OCI-LY3 (cell line): ENCODE measurements around the gene EXOSC10.
A peak's percentile ranks its signal among the peaks of the same experiment; 100 is the strongest.
"Not testable (repeated sequence)": the region's sequence is repeated elsewhere in the genome, so short reads cannot be mapped to it uniquely, and the experiment has no call there.

Experiments used
- H2AFZ ChIP-seq: fragments of 200-600, 300-600 bp; shearing (Covaris generic); 2 replicates; pipeline ENCODE4 v1.6.0; 2014; ENCODE audit warnings: antibody characterized with exemption, low read depth, low read length
- H3K27ac ChIP-seq: fragments of 200-600, 300-600 bp; sonication (generic); 2 replicates; pipeline ENCODE4 v1.5.1; 2014; ENCODE audit warnings: mild to moderate bottlenecking, low read length, moderate library complexity, mixed read lengths
- H3K27me3 ChIP-seq: fragments of 200-600, 300-600 bp; sonication (generic); 2 replicates; pipeline ENCODE4 v1.6.1; 2014; ENCODE audit warnings: low read depth, low read length, mixed read lengths
- H3K36me3 ChIP-seq: fragments of 200-600, 300-600 bp; sonication (generic); replicated peaks from 2 replicates; pipeline ENCODE3; 2014; ENCODE audit warnings: low read depth, low read length, mixed read lengths
- H3K4me1 ChIP-seq: fragments of 300-600, 200-600 bp; sonication (generic); 2 replicates; pipeline ENCODE4 v1.6.1; 2014; ENCODE audit warnings: low read length, mixed read lengths
- H3K4me2 ChIP-seq: fragments of 200-600, 300-600 bp; sonication (generic); 2 replicates; pipeline ENCODE4 v1.6.1; 2014; ENCODE audit warnings: low read length, mixed read lengths
- H3K4me3 ChIP-seq: fragments of 300-600, 200-600 bp; sonication (generic); 2 replicates; pipeline ENCODE4 v1.5.1; 2014; ENCODE audit warnings: antibody characterized with exemption, mild to moderate bottlenecking, low read length, moderate library complexity
- H3K79me2 ChIP-seq: fragments of 300-600, 200-600 bp; shearing (Covaris generic); 2 replicates; pipeline ENCODE4 v1.6.1; 2014; ENCODE audit warnings: mild to moderate bottlenecking, low read length, mixed read lengths
- H3K9ac ChIP-seq: fragments of 300-600, 200-600 bp; shearing (Covaris generic); 2 replicates; pipeline ENCODE4 v1.6.0; 2014; ENCODE audit warnings: mild to moderate bottlenecking, low read length, moderate library complexity
- H3K9me3 ChIP-seq: fragments of 200-600, 300-600 bp; shearing (Covaris generic); 2 replicates; pipeline ENCODE4 v1.6.1; 2014; ENCODE audit warnings: low read length, mixed read lengths; ENCODE audit not compliant: insufficient read depth
- H4K20me1 ChIP-seq: fragments of 200-600, 300-600 bp; sonication (generic); 2 replicates; pipeline ENCODE4 v1.6.1; 2016; ENCODE audit warnings: low read length, mixed read lengths; ENCODE audit not compliant: insufficient read depth
- CTCF ChIP-seq: fragments of 200-600, 300-600 bp; sonication (generic); IDR thresholded peaks from 2 replicates; pipeline ENCODE4 v1.5.1; 2014; ENCODE audit warnings: antibody characterized with exemption, low read length, low read depth
- EZH2phosphoT487 ChIP-seq: fragments of 200-600 bp; shearing (Covaris generic); IDR thresholded peaks from 2 replicates; pipeline ENCODE4 v1.6.1; 2018; ENCODE audit warnings: antibody characterized with exemption, mixed run types, low read depth

Gene EXOSC10

GRCh38 chr1:11024154-11024873 lies 75.4 kb downstream of the EXOSC10 start:
- H3K27me3 ChIP-seq = no peaks in the 10 kb centered on the region
- H2AFZ ChIP-seq = no peak overlapping the region
- H3K4me2 ChIP-seq = peak overlapping the region; percentile 26
- peak overlapping the region; percentile 28; the same call in 1 of the 2 replicates for H3K27ac ChIP-seq
- peaks cover 7% of the 10 kb centered on the region; the same call in 1 of the 2 replicates for H4K20me1 ChIP-seq
- no peak for TF ChIP-seq EZH2phosphoT487
- no peak for TF ChIP-seq CTCF
- H3K9me3 ChIP-seq = no peaks in the 10 kb centered on the region
- no peak overlapping the region for H3K4me3 ChIP-seq
- no peak overlapping the region for H3K9ac ChIP-seq
- peaks cover 13% of the 10 kb centered on the region for H3K4me1 ChIP-seq
- peaks cover 29% of the 10 kb centered on the region for H3K36me3 ChIP-seq
- no peaks in the 10 kb centered on the region for H3K79me2 ChIP-seq

- Histone ChIP-seq H3K79me2 (no peaks in the 10 kb centered on the region), H3K27ac (no peak overlapping the region), H3K9me3 (no peaks in the 10 kb centered on the region), H3K4me1 (peaks cover 13% of the 10 kb centered on the region), H3K36me3 (peaks cover 37% of the 10 kb centered on the region), H4K20me1 (peaks cover 7% of the 10 kb centered on the region; the same call in 1 of the 2 replicates), H3K4me2 (no peak overlapping the region), H3K9ac (no peak overlapping the region), H3K4me3 (no peak overlapping the region), H3K27me3 (no peaks in the 10 kb centered on the region), H2AFZ (no peak overlapping the region)
- TF ChIP-seq EZH2phosphoT487 = no peak
- no peak for TF ChIP-seq CTCF
These were observed 76.5 kb downstream of the EXOSC10 start for GRCh38 chr1:11023201-11023600.

GRCh38 chr1:11019971-11020370 lies 79.7 kb downstream of the EXOSC10 start:
- no peaks in the 10 kb centered on the region for H3K9me3 ChIP-seq
- H3K9ac ChIP-seq = no peak overlapping the region
- peaks cover 11% of the 10 kb centered on the region for H3K4me1 ChIP-seq
- no peak for TF ChIP-seq EZH2phosphoT487
- TF ChIP-seq CTCF = no peak
- no peak overlapping the region for H3K27ac ChIP-seq
- no peaks in the 10 kb centered on the region for H3K27me3 ChIP-seq
- no peak overlapping the region for H3K4me2 ChIP-seq
- peaks cover 7% of the 10 kb centered on the region; the same call in 1 of the 2 replicates for H4K20me1 ChIP-seq
- no peak overlapping the region for H2AFZ ChIP-seq
- H3K4me3 ChIP-seq = no peak overlapping the region
- H3K79me2 ChIP-seq = peaks cover 3% of the 10 kb centered on the region
- peaks cover 33% of the 10 kb centered on the region for H3K36me3 ChIP-seq

- not testable (repeated sequence) for H3K4me2 ChIP-seq
These were observed 80.3 kb downstream of the EXOSC10 start for GRCh38 chr1:11019358-11019757.

More at GRCh38 chr1:11019358-11019757, 80.3 kb downstream of the EXOSC10 start:
- H4K20me1 ChIP-seq, H3K9me3 ChIP-seq, H3K4me1 ChIP-seq, H3K9ac ChIP-seq, H3K4me3 ChIP-seq, H3K79me2 ChIP-seq, H3K27ac ChIP-seq, H2AFZ ChIP-seq, H3K27me3 ChIP-seq: not testable (repeated sequence)
- H3K36me3 ChIP-seq = peaks cover 29% of the 10 kb centered on the region
